ENCODE measurements around the gene THSD7B.

DNA sequence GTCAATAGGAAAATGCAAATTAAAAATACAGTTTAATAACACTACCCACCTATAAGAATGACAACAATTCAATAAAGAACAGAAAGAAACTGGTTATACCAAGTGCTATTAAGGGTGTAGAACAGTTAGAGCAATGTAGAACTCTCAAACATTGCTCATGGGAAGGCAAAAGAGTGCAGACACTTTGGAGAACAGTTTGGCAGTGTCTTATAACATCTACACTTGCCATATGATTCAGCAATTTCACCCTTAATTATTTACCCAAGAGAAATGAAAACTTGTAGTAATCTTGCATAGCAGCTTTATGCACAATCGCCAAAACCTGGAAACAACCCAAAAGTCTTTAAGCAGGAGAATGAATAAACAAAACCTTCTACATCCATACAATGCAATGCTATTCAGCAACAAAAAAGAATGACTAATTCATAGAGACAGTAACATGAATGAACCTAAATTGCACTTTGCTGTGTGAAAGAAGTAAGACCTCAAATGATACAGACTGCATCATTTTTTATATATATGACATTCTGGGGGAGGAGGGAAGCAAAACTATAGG, 455.2 kb downstream of the THSD7B start:
- TF ChIP-seq, protein P1, sequence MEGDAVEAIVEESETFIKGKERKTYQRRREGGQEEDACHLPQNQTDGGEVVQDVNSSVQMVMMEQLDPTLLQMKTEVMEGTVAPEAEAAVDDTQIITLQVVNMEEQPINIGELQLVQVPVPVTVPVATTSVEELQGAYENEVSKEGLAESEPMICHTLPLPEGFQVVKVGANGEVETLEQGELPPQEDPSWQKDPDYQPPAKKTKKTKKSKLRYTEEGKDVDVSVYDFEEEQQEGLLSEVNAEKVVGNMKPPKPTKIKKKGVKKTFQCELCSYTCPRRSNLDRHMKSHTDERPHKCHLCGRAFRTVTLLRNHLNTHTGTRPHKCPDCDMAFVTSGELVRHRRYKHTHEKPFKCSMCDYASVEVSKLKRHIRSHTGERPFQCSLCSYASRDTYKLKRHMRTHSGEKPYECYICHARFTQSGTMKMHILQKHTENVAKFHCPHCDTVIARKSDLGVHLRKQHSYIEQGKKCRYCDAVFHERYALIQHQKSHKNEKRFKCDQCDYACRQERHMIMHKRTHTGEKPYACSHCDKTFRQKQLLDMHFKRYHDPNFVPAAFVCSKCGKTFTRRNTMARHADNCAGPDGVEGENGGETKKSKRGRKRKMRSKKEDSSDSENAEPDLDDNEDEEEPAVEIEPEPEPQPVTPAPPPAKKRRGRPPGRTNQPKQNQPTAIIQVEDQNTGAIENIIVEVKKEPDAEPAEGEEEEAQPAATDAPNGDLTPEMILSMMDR (IDR thresholded peaks at IDR 0.05; ENCODE audit: poor library complexity, severe bottlenecking) = no peak
- TF ChIP-seq POLR2AphosphoS5 (IDR thresholded peaks at IDR 0.05) (no peak), EZH2 (IDR thresholded peaks at IDR 0.05; ENCODE audit: borderline replicate concordance, insufficient read depth, low read length, poor library complexity, severe bottlenecking) (no peak), TAF1 (IDR thresholded peaks at IDR 0.05; ENCODE audit: low read depth) (no peak), MXI1 (conservative IDR thresholded peaks at IDR 0.05; ENCODE audit: poor library complexity, severe bottlenecking) (no peak), SMC3 (conservative IDR thresholded peaks at IDR 0.05; ENCODE audit: poor library complexity) (no peak)
- TF ChIP-seq, protein P2, sequence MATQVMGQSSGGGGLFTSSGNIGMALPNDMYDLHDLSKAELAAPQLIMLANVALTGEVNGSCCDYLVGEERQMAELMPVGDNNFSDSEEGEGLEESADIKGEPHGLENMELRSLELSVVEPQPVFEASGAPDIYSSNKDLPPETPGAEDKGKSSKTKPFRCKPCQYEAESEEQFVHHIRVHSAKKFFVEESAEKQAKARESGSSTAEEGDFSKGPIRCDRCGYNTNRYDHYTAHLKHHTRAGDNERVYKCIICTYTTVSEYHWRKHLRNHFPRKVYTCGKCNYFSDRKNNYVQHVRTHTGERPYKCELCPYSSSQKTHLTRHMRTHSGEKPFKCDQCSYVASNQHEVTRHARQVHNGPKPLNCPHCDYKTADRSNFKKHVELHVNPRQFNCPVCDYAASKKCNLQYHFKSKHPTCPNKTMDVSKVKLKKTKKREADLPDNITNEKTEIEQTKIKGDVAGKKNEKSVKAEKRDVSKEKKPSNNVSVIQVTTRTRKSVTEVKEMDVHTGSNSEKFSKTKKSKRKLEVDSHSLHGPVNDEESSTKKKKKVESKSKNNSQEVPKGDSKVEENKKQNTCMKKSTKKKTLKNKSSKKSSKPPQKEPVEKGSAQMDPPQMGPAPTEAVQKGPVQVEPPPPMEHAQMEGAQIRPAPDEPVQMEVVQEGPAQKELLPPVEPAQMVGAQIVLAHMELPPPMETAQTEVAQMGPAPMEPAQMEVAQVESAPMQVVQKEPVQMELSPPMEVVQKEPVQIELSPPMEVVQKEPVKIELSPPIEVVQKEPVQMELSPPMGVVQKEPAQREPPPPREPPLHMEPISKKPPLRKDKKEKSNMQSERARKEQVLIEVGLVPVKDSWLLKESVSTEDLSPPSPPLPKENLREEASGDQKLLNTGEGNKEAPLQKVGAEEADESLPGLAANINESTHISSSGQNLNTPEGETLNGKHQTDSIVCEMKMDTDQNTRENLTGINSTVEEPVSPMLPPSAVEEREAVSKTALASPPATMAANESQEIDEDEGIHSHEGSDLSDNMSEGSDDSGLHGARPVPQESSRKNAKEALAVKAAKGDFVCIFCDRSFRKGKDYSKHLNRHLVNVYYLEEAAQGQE (IDR thresholded peaks at IDR 0.05; ENCODE audit: borderline replicate concordance) = no peak
